ENCODE measurements around the gene LTV1.

DNA sequence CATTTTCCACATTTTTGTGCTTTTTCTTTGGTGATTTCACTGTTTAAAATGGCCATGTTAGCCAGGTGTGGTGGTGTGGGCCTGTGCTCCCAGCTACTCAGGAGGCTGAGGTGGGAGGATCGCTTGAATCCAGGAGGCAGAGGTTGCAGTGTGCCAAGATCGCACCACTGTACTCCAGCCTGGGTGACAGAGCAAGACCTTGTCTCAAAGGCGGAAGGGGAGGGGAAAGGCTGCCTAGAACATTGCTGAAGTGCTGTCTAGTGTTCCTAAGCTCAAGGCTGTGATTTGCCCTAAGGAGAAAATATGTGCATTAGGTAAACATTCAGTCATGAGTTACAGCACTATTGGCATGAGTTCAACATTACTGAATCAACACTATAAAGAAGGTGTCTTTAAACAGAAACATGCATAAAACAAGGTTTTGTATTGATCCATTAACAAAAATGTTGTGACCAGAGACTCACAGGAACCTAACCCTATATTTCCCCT lies 35.2 kb downstream of the LTV1 start:
- TF ChIP-seq, protein P1, sequence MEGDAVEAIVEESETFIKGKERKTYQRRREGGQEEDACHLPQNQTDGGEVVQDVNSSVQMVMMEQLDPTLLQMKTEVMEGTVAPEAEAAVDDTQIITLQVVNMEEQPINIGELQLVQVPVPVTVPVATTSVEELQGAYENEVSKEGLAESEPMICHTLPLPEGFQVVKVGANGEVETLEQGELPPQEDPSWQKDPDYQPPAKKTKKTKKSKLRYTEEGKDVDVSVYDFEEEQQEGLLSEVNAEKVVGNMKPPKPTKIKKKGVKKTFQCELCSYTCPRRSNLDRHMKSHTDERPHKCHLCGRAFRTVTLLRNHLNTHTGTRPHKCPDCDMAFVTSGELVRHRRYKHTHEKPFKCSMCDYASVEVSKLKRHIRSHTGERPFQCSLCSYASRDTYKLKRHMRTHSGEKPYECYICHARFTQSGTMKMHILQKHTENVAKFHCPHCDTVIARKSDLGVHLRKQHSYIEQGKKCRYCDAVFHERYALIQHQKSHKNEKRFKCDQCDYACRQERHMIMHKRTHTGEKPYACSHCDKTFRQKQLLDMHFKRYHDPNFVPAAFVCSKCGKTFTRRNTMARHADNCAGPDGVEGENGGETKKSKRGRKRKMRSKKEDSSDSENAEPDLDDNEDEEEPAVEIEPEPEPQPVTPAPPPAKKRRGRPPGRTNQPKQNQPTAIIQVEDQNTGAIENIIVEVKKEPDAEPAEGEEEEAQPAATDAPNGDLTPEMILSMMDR (IDR thresholded peaks at IDR 0.05), result no peak
- TF ChIP-seq POLR2A (IDR thresholded peaks at IDR 0.05), result no peak
